Skeletal muscle cell (primary cell): Measurements from ENCODE around the gene GADL1.

ENCODE experiments used
- DNase-seq: peaks from one replicate; pipeline ENCODE4 v3.0.0-alpha.2; 2010; ENCODE audit warnings: low read depth
- H3K4me3 ChIP-seq: 2 replicates; pipeline ENCODE4 v1.5.1; 2011; ENCODE audit warnings: low read depth, mild to moderate bottlenecking, control low read depth, low read length, moderate library complexity

The GADL1 gene

DNA sequence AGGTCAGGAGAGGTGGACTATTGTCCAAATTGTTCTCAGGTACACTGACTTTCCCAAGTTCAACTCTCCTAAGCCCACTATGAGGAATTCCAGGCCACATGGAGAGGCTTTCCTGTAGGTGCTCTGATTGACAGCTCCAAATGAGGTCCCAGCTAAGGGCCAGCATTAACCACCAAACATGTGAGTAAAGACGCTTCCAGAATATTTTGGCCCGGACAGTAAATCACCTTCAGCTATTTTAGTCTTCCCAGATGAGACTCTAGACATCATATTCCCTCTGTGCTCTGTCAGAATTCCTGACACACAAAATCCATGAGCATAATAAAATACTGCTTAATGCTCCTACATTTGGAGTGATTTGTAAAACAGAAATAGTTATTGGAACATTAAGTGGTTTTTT is 152.6 kb downstream of the GADL1 start:
- no peak for DNase-seq
- no peak overlapping the region for H3K4me3 ChIP-seq

- H3K4me3 ChIP-seq = no peak overlapping the region
- no peak for DNase-seq
These were observed 155.9 kb downstream of the GADL1 start for GRCh38 chr3:30738605-30739004.

GRCh38 chr3:30737743-30738499 is 156.5 kb downstream of the GADL1 start:
- DNase-seq = no peak
- no peak overlapping the region for H3K4me3 ChIP-seq

GRCh38 chr3:30733696-30734095 is 160.8 kb downstream of the GADL1 start:
- DNase-seq = no peak
- H3K4me3 ChIP-seq = no peak overlapping the region

GRCh38 chr3:30733209-30733608 is 161.3 kb downstream of the GADL1 start:
- no peak for DNase-seq
- no peak overlapping the region for H3K4me3 ChIP-seq

GRCh38 chr3:30730967-30731366 is 163.5 kb downstream of the GADL1 start:
- H3K4me3 ChIP-seq = no peak overlapping the region
- no peak for DNase-seq

DNA sequence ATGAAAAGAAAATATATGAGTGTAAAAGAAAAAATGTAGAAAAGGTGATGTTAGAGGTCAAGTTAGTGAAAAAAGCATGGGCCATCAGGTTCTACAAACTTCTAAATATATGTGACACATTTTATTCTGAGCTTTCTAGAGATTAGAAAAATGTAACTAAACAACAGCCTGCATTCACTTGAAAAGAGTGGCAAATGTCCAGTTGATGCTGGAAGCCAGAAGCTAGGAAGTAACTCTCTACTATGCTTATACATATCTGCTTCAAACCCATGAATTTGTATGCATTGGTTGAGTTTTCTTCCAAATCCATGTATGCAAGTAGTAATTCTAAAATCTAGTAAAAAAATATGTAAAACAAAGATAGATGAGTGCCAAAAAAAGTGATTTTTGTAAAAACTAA is 164.5 kb downstream of the GADL1 start:
- H3K4me3 ChIP-seq = no peak overlapping the region

GRCh38 chr3:30729512-30729911 is 164.9 kb downstream of the GADL1 start:
- no peak for DNase-seq
- no peak overlapping the region for H3K4me3 ChIP-seq

More for the DNA sequence above, 164.5 kb downstream of the GADL1 start:
- DNase-seq = no peak

DNA sequence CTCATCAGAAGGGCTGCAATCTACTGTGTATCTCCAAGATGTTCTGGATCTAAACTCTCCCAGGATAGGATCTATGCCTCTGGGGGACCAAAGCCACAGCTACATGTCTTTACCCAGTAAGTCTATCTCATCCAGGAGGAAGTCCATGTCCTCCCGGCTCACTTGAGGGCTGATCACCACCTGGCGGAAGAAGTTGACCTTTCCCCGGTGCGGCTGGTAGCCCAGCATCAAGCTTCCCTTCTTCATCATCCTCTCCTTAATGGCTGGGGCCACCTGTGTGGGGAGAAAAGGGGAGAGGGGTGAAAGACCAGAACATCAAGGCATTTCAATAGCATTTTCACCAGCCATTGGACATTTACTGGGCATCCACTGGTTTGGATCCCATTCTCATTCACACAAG is 166.3 kb downstream of the GADL1 start:
- DNase-seq = no peak
- no peak overlapping the region for H3K4me3 ChIP-seq

DNA sequence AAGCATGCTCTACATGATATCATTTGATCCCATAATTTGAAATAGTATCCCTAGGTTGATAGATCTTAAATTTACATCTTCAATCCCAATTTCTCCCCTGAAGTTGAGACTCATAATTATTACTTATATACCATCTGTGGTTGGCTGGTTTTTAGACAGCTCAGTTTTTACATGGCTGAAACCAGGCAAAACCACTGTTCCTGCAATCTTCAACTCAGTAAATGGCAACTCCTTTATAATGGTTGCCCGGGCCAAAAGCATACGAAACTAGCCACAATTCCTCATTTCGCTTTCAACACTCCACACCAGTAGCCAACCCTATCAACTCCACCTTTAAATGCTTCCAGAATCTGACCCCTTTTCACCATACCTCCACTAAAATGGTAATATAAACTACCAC is 169.6 kb downstream of the GADL1 start:
- no peak for DNase-seq
- H3K4me3 ChIP-seq = no peak overlapping the region

GRCh38 chr3:30723211-30723610 is 171.2 kb downstream of the GADL1 start:
- no peak for DNase-seq
- H3K4me3 ChIP-seq = no peak overlapping the region

DNA sequence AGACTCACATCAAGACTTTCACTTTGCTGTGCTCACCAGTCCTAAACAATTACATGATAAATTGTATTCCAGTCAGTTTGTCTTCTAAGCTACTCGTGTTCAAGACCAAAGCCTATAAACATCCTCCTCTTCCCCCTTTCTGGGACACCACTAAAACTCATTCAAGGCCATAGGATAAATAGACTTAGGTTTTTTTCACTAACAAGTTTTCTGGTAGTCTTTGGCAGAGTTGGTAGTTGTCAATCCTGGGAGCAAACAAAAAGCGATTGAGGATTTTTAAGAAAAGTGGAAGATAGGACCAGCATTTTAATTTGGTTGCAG is 173.2 kb downstream of the GADL1 start:
- H3K4me3 ChIP-seq = no peak overlapping the region
- no peak for DNase-seq

DNA sequence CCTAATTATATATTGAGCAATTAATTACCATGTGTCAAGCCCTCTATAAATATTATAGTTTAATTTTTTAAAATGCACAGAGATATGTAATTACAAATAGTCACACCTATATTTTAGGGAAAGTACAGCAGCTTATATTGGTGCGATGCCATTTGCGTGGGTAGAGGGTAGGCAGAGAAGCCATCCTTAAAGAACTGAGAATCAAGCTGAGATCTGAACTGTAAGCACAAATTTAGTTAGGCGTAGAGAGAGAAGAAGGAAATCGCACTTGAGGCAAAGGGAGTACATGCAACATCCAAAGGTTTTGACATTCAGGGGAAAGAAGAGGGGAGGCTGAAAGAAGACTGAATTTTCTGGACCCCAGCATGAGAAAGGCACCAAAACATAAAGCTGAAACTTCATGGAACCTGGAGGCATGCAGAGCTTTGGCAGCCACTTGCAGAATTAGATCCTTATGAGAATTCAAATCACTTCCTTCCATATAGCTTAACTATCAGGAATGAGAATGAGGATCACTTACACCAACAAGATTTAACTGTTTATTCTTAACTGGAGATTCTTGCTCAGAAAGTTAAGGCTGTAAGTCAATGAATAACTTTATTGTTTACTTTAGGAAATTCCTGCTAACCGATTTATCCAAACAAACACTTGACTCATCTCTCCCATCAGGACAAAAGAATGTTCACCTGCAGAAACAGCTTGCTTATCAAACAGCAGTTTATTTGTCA is 173.7 kb downstream of the GADL1 start:
- no peak overlapping the region for H3K4me3 ChIP-seq
- DNase-seq = no peak

DNA sequence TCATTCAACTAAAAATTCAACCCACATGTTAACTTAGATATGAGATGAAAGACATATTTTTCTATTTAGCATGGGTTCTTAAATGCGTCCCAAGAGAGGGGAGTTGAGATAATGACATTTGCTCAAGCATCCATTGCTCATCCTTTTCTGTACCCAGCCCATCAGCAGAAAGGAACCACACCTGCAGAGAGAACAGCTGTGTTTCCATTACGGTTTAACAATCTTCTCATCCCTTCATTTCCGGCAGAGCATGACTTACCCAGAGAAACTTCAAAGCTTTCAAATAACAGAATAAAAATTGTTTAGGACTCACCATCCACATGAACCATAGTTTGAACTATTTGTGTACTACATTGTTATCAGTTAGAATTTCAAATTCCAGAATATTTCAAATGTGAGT is 174.9 kb downstream of the GADL1 start:
- H3K4me3 ChIP-seq = no peak overlapping the region
- DNase-seq = no peak

GRCh38 chr3:30713885-30714503 is 180.5 kb downstream of the GADL1 start:
- H3K4me3 ChIP-seq = no peak overlapping the region
- DNase-seq = no peak

DNA sequence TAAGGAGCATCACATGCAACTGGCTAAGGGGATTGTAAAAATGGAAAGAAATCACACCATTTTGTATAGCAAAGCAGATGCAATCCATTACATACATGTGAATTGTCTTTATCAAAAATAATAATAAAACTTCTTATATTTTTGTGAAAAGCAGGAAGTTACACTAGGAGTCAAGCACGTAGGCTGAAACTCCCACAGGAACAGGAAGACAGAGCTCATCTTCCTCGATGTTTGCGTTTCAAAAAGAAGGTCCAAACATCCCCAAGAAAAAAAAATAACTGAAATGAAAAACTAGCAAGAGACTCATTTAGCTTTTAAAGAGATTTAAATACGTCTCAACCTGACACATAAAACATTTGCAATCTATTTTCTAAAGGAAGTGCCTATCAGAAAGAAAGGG is 181.5 kb downstream of the GADL1 start:
- no peak for DNase-seq
- no peak overlapping the region for H3K4me3 ChIP-seq

DNA sequence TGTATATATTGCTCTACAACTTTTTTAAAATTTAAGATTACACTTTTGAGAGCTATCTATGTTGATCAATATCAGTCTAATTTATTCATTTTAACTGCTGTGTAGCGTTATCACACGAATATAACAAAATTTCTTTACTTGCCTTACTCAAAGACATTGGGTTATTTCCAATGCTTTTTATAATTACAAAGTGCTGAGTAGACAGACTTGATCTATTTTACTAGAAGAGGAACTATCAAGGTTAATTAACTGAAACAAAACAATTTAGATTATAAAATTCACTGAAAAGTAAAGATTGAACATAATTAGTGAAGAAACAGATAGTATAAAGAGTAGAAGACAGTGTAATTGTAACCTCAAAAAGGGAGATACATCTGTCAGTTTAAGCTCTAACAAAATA is 182.6 kb downstream of the GADL1 start:
- DNase-seq = no peak
- H3K4me3 ChIP-seq = no peak overlapping the region

- DNase-seq = no peak
- no peak overlapping the region for H3K4me3 ChIP-seq
These were observed 183.3 kb downstream of the GADL1 start for GRCh38 chr3:30711151-30711550.

GRCh38 chr3:30710017-30710416 is 184.4 kb downstream of the GADL1 start:
- no peak for DNase-seq

GRCh38 chr3:30708472-30708871 is 186.0 kb downstream of the GADL1 start:
- DNase-seq = no peak
- H3K4me3 ChIP-seq = no peak overlapping the region

More at GRCh38 chr3:30710017-30710416, 184.4 kb downstream of the GADL1 start:
- H3K4me3 ChIP-seq = no peak overlapping the region

GRCh38 chr3:30707825-30708224 is 186.6 kb downstream of the GADL1 start:
- H3K4me3 ChIP-seq = no peak overlapping the region
- DNase-seq = no peak
